HG03354 (cell line): ENCODE data around the gene NAPB.

ENCODE experiments used
- ATAC-seq: cut with Tn5 transposase; IDR thresholded peaks from one replicate; pipeline ENCODE4 v1.9.1; 2021; ENCODE audit warnings: mild to moderate bottlenecking; ENCODE audit not compliant: unreplicated experiment, poor library complexity, severe bottlenecking

The NAPB gene

DNA sequence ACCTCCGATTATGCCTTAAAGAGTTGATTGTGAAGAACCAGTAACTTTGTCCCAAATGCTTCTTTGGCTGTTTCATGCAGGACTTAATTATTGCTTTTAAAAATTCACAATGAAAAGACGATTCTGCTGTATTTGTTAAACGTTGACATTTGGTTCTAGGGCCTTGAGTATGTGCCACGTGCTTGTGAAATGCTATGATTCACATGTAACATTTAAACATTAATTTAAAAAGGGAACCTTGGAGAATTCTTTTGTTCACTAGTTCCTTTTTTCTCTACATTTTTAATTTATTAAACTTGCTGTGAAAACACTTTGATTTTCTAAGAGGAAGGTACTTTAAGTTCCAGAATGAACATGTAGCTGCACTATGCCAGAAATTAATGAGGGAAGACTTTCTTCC is 49.8 kb downstream of the NAPB start:
- ATAC-seq: no peak

- no peak for ATAC-seq
Measured at GRCh38 chr20:23370873-23371272, 50.4 kb downstream of the NAPB start.

DNA sequence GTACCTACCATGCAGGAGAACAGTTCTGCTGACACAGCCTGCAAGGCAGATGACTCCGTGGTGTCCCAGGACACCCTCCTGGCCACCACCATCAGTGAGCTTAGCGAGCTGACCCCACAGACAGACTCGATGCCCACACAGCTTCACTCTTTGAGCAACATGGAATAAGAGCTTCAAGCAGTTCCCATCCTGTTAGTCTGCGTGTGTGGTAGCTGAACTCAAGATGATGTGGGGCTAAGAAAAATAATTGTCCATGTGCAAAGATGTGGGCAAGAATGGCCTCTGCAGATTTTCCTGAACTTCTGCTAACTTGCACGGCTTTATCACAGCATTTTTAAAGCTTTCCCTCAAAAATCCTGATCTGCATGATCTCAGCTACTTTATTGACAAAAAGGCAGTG is 51.0 kb downstream of the NAPB start:
- ATAC-seq: no peak

GRCh38 chr20:23369072-23369823 is 52.0 kb downstream of the NAPB start:
- ATAC-seq: no peak

DNA sequence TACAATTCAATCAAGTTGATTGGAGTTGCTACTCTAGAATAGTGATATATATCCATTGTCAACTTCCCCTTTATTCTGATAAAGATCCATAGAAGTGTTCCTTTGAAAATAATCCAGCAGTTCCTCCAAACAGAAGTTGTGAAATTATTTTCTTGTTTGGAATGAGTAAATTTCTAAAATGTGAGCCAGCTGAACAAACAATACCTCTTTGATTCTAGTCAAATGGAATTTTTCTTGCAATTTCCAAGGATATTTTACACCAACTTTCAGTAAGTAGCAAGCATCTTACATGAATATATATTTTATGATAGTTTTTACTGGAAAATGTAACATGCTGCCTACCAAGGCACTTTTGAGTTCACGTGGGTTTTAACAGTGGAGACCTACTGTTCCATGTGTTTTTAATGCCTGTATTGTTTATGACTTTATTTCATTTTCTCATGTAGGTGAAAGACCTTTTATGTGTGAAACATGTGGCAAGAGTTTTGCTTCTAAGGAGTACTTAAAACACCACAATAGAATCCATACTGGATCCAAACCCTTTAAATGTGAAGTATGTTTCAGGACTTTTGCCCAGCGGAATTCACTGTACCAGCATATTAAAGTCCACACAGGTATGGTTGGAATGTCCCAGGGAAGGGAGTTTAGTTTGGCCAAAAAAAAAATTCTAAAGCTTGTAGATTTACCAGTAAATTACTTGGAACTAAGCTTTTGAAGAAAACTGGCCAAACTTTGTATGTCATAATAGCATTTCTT is 52.8 kb downstream of the NAPB start:
- ATAC-seq: no peak

- ATAC-seq: no peak
Measured at GRCh38 chr20:23367770-23368169, 53.5 kb downstream of the NAPB start.

DNA sequence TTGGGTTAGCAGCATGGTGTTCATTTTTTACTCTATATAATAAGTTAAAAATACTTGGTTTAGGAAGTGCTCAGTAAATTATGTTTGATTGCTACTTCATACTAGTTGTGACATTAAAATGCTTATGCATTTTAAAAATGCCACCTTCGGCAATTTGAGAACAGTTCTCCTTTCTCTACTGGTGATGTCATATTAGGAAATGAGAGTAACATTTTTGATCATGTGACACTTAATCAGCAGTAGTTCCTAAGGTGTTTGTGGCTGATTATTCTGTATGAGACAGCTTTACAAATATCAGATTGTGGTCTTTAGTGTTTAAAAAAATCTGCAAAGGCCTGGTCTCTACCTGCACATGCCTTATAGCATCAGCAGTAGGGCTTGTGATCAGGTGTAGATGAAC is 54.9 kb downstream of the NAPB start:
- ATAC-seq: no peak

- ATAC-seq: no peak
Measured at GRCh38 chr20:23365390-23366165, 55.7 kb downstream of the NAPB start.

DNA sequence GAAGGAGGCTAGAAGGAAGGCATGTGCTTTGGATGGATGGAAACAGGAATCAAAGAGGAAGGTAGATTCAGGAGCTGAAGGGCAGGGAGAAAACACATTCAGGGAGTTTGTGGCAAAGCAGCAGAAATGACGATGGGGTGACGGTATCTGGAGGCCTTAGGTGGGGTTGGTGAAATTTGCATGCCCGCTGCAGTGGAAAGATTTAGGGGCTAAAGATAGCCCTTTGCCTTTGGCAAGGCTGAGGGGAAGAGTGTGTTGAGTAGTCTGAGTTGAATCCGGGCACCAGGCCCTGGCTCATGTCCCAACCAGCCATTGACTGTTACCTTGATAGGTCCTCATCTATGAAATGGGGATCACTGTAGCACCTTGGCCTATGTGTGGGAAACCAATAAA is 58.0 kb downstream of the NAPB start:
- no peak for ATAC-seq

GRCh38 chr20:23362392-23363256 is 58.7 kb downstream of the NAPB start:
- ATAC-seq: peak; percentile 26

GRCh38 chr20:23361476-23362391 is 59.6 kb downstream of the NAPB start, which contains the start of gene GZF1:
Gene GZF1 (plus strand): TSS chr20:23362182. CDS start chr20:23364384, 2,202 bp downstream.
- ATAC-seq: peak; percentile 71

DNA sequence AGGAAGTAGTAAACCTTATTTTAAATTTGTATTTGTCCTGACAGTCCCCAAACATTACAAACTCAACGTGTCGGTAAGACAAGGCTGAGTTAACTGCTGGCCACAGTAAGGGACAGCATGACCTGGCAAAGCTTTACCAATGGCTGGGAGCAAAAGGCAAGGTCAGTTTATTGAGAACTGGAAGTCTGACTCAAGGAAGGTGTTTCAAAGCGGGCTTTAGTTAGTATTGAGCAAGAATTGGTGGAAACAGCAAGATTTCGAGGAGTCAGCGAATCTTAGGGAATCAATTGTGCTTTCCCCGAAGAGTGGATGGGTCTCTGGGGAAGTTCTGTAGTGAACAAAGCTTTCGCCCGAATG is 60.2 kb downstream of the NAPB start:
- ATAC-seq: no peak

- ATAC-seq: no peak
Measured at GRCh38 chr20:23360531-23360930, 60.8 kb downstream of the NAPB start.

DNA sequence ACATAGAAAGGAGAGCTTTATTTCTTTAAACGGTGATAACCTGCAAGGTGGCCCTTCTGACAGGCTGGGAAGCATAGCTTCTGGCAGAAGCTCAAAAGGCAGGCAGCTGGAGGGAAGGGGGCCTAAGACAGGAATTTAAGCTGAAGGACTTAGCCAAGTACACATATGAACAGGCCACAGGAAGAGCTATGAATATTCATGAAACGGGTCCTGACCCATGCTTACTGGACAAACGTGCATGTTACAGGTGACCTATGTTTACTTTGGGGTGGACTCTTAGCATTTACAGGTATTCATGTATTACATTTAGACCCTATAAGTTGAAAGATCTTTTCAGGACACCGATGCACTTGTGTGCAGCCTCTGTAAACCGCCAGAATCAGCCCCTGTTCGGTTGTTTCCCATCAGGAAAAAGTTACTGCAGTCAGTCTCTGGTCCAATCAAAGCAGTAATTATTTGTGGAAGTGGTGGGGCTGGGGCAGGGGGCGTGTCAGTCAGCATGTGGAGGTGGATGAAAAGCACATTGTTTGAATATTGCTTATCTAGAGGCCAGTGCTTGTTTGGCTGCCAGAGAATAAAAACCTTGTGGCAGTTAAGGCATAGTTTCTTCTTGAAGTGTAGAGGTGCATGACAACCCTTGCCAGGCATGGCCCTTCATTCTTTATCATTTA is 62.2 kb downstream of the NAPB start:
- ATAC-seq: no peak

- no peak for ATAC-seq
Measured at GRCh38 chr20:23358563-23358906, 62.8 kb downstream of the NAPB start.

DNA sequence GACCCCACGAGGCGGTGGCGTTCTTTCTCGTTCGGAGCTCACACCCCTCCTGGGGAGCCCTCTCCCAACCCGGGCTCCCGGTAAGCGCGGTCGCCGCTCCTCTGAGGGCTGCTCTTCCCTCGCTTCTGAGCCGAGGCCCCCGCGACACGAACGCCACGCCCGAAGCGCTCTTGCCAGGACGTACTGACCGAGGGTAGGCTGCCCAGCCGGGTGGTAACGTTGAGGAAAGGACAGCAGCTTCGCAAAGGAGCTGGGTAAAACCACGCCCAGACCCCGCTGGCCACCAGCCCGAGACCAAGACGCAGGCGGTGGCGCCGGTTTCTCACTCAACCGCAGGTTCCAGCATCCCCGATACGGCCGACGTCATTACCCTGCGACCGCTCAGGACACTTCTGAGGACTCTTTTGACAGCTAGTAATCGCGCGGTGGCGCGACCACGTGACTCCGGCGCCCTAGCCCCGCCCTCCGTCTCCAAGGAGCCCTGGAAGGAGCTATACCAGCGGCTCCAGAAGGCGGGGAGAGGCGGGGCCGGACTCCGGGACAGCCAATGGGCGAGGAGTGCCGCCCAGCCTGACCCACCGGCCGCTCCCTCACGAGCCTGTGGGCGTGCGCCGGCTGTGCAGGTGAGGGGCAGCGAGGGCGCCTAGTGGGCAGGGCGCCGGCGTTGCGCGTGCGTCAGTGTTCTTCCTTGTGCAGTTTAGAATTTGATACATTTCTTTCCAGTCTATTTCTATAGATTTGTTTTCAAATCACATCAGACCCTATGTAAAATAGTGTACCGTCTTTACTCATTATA is 63.3 kb downstream of the NAPB start:
- ATAC-seq: peak; percentile 74

GRCh38 chr20:23356203-23356602 is 65.1 kb downstream of the NAPB start:
- no peak for ATAC-seq
